Measurements from ENCODE around the gene C3orf52. TPM values are rescaled to one million over a fixed set of nuclear protein-coding genes. Genes with fewer than 3 reads are reported as not detected.

The C3orf52 gene
- total and polyA plus RNA-seq, 8 donors, result 4.9 to 30.5 (median 7.7) TPM

DNA sequence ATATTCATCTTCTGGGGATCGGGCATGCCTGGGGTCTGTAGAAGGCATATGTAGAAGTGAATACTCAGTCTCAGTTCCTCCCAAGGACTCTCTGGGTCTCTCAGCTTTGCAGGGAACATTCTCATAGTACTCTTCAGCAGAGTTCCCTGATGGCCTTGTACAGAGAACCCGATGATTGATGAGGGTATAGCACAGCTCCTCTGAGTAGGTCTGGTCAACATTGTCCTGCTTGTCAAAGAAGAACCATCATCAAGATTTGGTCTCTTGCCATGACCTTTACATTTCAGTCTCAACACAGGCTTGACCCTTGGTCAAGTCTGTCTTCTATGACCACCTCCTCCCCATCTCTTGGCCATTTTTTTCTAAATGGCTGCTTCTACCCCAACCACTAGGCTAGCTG, 37.4 kb downstream of the C3orf52 start:
- TF ChIP-seq, protein P1, sequence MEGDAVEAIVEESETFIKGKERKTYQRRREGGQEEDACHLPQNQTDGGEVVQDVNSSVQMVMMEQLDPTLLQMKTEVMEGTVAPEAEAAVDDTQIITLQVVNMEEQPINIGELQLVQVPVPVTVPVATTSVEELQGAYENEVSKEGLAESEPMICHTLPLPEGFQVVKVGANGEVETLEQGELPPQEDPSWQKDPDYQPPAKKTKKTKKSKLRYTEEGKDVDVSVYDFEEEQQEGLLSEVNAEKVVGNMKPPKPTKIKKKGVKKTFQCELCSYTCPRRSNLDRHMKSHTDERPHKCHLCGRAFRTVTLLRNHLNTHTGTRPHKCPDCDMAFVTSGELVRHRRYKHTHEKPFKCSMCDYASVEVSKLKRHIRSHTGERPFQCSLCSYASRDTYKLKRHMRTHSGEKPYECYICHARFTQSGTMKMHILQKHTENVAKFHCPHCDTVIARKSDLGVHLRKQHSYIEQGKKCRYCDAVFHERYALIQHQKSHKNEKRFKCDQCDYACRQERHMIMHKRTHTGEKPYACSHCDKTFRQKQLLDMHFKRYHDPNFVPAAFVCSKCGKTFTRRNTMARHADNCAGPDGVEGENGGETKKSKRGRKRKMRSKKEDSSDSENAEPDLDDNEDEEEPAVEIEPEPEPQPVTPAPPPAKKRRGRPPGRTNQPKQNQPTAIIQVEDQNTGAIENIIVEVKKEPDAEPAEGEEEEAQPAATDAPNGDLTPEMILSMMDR (IDR thresholded peaks at IDR 0.05), result no peak
- no peaks in the 10 kb centered on the region for H3K27me3 ChIP-seq
- H3K9me3 ChIP-seq, result no peaks in the 10 kb centered on the region
- no peak for DNase-seq
- ATAC-seq, result no peak
- H3K27ac ChIP-seq, result no peak overlapping the region
- H3K36me3 ChIP-seq, result peaks cover 0 to 12% of the 10 kb centered on the region in 2 donors
- peaks cover 0 to 7% of the 10 kb centered on the region in 2 donors for H3K4me1 ChIP-seq
- no peak overlapping the region for H3K4me3 ChIP-seq
- intact Hi-C loops (cut with DNase I), result no loop called here

DNA sequence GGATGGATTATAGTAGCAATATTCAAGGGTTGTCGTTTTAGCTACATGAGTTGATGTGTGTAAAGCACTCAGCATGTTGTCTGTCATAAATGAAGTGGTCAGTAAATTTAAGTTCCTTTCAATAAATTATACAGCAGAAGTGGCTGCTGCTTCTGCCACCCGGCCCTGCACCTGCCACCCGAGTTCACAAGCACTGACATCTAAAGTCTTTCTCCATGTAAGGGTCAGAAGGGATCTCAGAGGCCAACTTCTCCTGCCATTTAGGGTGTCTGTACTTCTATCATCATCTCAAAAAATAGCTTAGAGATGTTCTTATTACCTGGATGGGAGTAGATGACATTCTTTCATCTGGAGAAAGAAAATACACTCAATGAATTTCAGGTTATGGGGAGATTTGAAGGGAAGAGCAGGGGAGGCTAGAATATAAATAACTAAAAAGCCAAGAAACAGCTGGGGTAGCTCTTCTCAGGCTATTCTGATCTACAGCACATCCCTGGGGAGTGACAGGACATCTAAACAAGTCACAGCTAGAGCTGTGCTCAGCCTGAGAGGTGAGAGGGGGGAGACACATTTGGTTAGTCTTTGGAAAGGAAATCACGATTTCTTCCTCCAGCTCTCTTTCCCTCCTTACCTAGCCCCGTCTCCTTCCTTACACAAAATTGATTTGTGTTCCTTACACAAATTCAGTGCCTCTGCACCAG, 38.9 kb downstream of the C3orf52 start:
- Histone ChIP-seq H3K4me3 (no peak overlapping the region), H3K9me3 (no peaks in the 10 kb centered on the region), H3K4me1 (peaks cover 0 to 7% of the 10 kb centered on the region in 2 donors), H3K27ac (no peak overlapping the region), H3K36me3 (peaks cover 0 to 12% of the 10 kb centered on the region in 2 donors), H3K27me3 (no peaks in the 10 kb centered on the region)
- no peak for DNase-seq
- ATAC-seq, result no peak
- intact Hi-C loops (cut with DNase I), result no loop called here
- TF ChIP-seq, protein P1 (IDR thresholded peaks at IDR 0.05), result no peak

DNA sequence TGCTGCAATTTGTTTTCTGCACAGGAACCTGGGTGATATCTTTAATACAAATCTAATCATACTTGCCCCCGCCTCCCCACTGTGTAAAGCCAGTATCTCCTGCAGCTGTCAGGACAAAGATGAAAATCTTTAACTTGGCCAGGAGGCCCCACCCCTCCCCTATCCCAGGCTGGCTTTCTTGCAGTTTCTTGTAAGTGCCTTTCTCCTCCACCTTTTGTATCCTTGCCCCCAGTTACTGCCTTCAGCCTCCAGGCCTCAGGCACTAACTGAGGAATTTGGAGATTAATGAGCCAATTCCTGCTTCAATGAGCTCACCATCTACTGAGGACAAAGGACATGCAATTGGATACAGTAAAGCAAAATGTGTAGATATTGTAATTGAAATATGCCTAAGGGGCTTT, 40.3 kb downstream of the C3orf52 start:
- Histone ChIP-seq H3K9me3 (no peaks in the 10 kb centered on the region), H3K27ac (no peak overlapping the region), H3K4me1 (peaks cover 0 to 7% of the 10 kb centered on the region in 2 donors), H3K4me3 (no peak overlapping the region), H3K36me3 (peaks cover 0 to 12% of the 10 kb centered on the region in 2 donors), H3K27me3 (no peaks in the 10 kb centered on the region)
- ATAC-seq (no peak), DNase-seq (no peak)
- TF ChIP-seq, protein P1 (IDR thresholded peaks at IDR 0.05), result no peak
- intact Hi-C loops (cut with DNase I), result no loop called here

DNA sequence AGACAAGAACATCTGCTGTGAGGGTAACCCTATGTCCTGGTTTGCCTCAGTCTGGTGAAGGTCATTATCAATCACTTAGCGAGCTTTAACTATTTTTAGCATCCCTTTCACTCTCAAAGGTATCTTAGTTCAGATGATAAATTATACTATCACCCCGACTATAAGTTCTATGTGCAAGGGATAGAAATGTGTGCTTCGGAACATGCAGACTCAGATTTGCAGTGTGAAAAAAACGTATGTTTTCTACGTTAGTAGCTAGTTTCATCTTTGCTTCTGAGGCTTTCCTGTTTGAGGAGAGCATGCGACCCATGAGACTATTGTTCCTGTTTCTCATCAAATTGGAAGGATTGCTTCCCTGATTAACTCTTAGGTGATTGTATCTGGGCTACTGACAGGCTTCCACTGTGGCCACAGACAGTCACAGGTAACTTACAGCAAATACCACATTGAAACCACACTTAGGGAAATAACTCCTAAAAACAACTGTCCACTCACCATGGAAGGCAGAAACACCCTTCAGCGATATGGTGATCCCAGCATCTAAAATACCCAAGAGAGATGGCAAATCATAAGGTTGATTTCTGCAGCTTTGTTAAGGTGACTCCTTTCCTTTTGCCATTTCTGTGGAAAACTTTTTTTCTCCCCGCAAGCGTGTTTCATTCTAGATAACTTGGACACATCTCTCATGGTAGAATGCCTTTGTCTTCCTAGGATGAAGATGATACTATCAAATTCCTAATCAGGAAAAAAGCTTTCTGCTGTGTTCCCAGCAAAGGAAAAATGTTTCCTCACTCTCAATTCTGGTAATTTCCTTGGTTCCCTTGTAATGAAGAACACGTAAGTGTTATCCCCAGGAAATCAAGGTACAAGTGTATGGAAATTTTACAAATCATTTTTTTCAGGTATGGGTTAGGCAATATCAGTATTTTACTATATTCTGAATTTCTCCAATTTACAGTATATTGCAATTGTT, 41.6 kb downstream of the C3orf52 start:
- ATAC-seq (no peak), DNase-seq (no peak)
- intact Hi-C loops (cut with DNase I), result no loop called here
- TF ChIP-seq, protein P1 (IDR thresholded peaks at IDR 0.05), result no peak
- Histone ChIP-seq H3K9me3 (no peaks in the 10 kb centered on the region), H3K4me1 (peaks cover 0 to 7% of the 10 kb centered on the region in 2 donors), H3K27ac (no peak overlapping the region), H3K36me3 (peaks cover 0 to 10% of the 10 kb centered on the region in 2 donors), H3K27me3 (no peaks in the 10 kb centered on the region), H3K4me3 (no peak overlapping the region)

All from left lung (tissue), 10 donors.